Stimulated activated CD8-positive, alpha-beta memory T cell treated with anti-CD3 and anti-CD28 coated beads, Interleukin-15, amount 100 ng/mL, for 4 hours (primary cell): ENCODE data around the gene NECTIN4.
"Not testable (repeated sequence)": the region's sequence is repeated elsewhere in the genome, so short reads cannot be mapped to it uniquely, and the experiment has no call there.

Experiments used
- DNase-seq, 2 donors: peaks; one replicate each; pipeline ENCODE4 v3.0.0-alpha.2; 2020; ENCODE audit warnings: low read depth in 2 of 2

The NECTIN4 gene

GRCh38 chr1:161082996-161083747, 6.2 kb downstream of the NECTIN4 start:
- no peak for DNase-seq

- no peak for DNase-seq
Observed at GRCh38 chr1:161082483-161082882, 6.9 kb downstream of the NECTIN4 start.

GRCh38 chr1:161081519-161081918, 7.8 kb downstream of the NECTIN4 start:
- no peak for DNase-seq

GRCh38 chr1:161080441-161081405, 8.6 kb downstream of the NECTIN4 start:
- DNase-seq: no peak

GRCh38 chr1:161079436-161080110, 9.8 kb downstream of the NECTIN4 start:
- no peak for DNase-seq

GRCh38 chr1:161077426-161077825, 11.9 kb downstream of the NECTIN4 start:
- DNase-seq: no peak

GRCh38 chr1:161076410-161076809, 12.9 kb downstream of the NECTIN4 start:
- no peak for DNase-seq

- no peak for DNase-seq
Observed at GRCh38 chr1:161074676-161075368, 14.5 kb downstream of the NECTIN4 start.

GRCh38 chr1:161073474-161074121, 15.8 kb downstream of the NECTIN4 start:
- DNase-seq: no peak

GRCh38 chr1:161072751-161073449, 16.5 kb downstream of the NECTIN4 start:
- DNase-seq: no peak

- no peak for DNase-seq
Observed at GRCh38 chr1:161071886-161072371, 17.4 kb downstream of the NECTIN4 start.

GRCh38 chr1:161070761-161071160, 18.6 kb downstream of the NECTIN4 start:
- no peak for DNase-seq

- DNase-seq: peak; percentile 66 to 76
Observed at GRCh38 chr1:161069731-161070270, 19.6 kb downstream of the NECTIN4 start, which contains the start of gene ARHGAP30. TSS of gene ARHGAP30 (minus strand) at chr1:161069891. CDS start at chr1:161069624, 267 bp downstream.

GRCh38 chr1:161069241-161069640, 20.1 kb downstream of the NECTIN4 start:
- DNase-seq: no peak

GRCh38 chr1:161068306-161069234, 20.8 kb downstream of the NECTIN4 start:
- DNase-seq: peak; percentile 63 to 65

GRCh38 chr1:161066694-161067093, 22.7 kb downstream of the NECTIN4 start:
- DNase-seq: no peak

GRCh38 chr1:161065681-161066080, 23.7 kb downstream of the NECTIN4 start:
- DNase-seq: not testable (repeated sequence)

- DNase-seq: not testable (repeated sequence)
Observed at GRCh38 chr1:161063936-161064335, 25.4 kb downstream of the NECTIN4 start.

- no peak for DNase-seq
Observed at GRCh38 chr1:161061419-161061818, 27.9 kb downstream of the NECTIN4 start.
